HG03060 (cell line): ENCODE results near the gene LCE1F.

Experiments used
- ATAC-seq: cut with Tn5 transposase; IDR thresholded peaks from one replicate; pipeline ENCODE4 v1.9.1; 2021; ENCODE audit warnings: low read depth, moderate number of reproducible peaks; ENCODE audit not compliant: unreplicated experiment

Gene LCE1F

GRCh38 chr1:152770411-152770810 is 4.5 kb upstream of the LCE1F start:
- no peak for ATAC-seq

GRCh38 chr1:152776361-152776760 is 1.4 kb downstream of the LCE1F start:
- no peak for ATAC-seq

GRCh38 chr1:152777510-152778137 is 2.7 kb downstream of the LCE1F start:
- ATAC-seq, result no peak

- no peak for ATAC-seq
Measured at GRCh38 chr1:152783095-152783494, 8.2 kb downstream of the LCE1F start.

GRCh38 chr1:152786077-152786476 is 11.1 kb downstream of the LCE1F start, which contains the start of gene LCE1E:
LCE1E (plus strand) TSS chr1:152786257; CDS start chr1:152787300, 1,043 bp downstream.
- no peak for ATAC-seq

- ATAC-seq, result no peak
Measured at GRCh38 chr1:152795686-152796085, 20.7 kb downstream of the LCE1F start.

GRCh38 chr1:152796421-152796820 is 21.5 kb downstream of the LCE1F start, which contains the start of gene LCE1D:
LCE1D (plus strand) TSS chr1:152796721; CDS start chr1:152797795, 1,074 bp downstream.
- ATAC-seq, result no peak

GRCh38 chr1:152801333-152801732 is 26.4 kb downstream of the LCE1F start:
- no peak for ATAC-seq

- no peak for ATAC-seq
Measured at GRCh38 chr1:152806576-152806975, 31.6 kb downstream of the LCE1F start, which contains the start of gene LCE1C. LCE1C (minus strand) TSS chr1:152806651; CDS start chr1:152805478, 1,173 bp downstream.

- no peak for ATAC-seq
Measured at GRCh38 chr1:152811050-152811449, 36.1 kb downstream of the LCE1F start.

GRCh38 chr1:152811671-152812070 is 36.7 kb downstream of the LCE1F start, which contains the start of gene LCE1B:
LCE1B (plus strand) TSS chr1:152811971; CDS start chr1:152812447, 476 bp downstream.
- ATAC-seq, result no peak

- no peak for ATAC-seq
Measured at GRCh38 chr1:152817309-152817708, 42.4 kb downstream of the LCE1F start.

GRCh38 chr1:152823294-152823693 is 48.4 kb downstream of the LCE1F start:
- ATAC-seq, result no peak

GRCh38 chr1:152824964-152825363 is 50.0 kb downstream of the LCE1F start:
- ATAC-seq, result no peak
